Sigmoid colon (tissue), 7 donors: ENCODE results near the gene MYO7B. TPM values are rescaled to one million over a fixed set of nuclear protein-coding genes. Genes with fewer than 3 reads are reported as not detected.

Experiments
- DNase-seq: peaks from one replicate; pipeline ENCODE4 v3.0.0-alpha.2; 2019
- H3K27ac ChIP-seq, 4 donors: fragments of 200-600 bp; sonication (generic); one replicate each; pipeline ENCODE4 v1.5.1; 2016 to 2019; ENCODE audit warnings: mild to moderate bottlenecking in 1 of 4
- H3K27me3 ChIP-seq, 3 donors: fragments of 200-600 bp; sonication (generic); one replicate each; pipeline ENCODE4 v1.5.1; 2019; ENCODE audit warnings: mild to moderate bottlenecking in 1 of 3
- H3K36me3 ChIP-seq, 4 donors: fragments of 200-600 bp; sonication (generic); one replicate each; pipeline ENCODE4 v1.5.1; 2016 to 2019
- H3K4me1 ChIP-seq, 4 donors: fragments of 200-600 bp; sonication (generic); one replicate each; pipeline ENCODE4 v1.5.1; 2017 to 2019
- H3K4me3 ChIP-seq, 4 donors: fragments of 200-600 bp; sonication (generic); one replicate each; pipeline ENCODE4 v1.5.1; 2017 to 2019; ENCODE audit warnings: mild to moderate bottlenecking in 2 of 4, moderate library complexity in 1 of 4
- H3K9me3 ChIP-seq, 4 donors: fragments of 200-600 bp in 3 of 4; sonication (generic) in 3 of 4; one replicate each; pipeline versions ENCODE4 v1.5.1 to v1.6.1; 2013 to 2019
- EP300 ChIP-seq, 4 donors: sonication (generic); formaldehyde crosslinking; IDR thresholded peaks; one replicate each; pipeline ENCODE4 v1.6.1; 2017; ENCODE audit warnings: antibody characterized with exemption in 4 of 4
- POLR2A ChIP-seq, 2 donors: fragments of 450-650 bp; IDR thresholded peaks; one replicate each; pipeline ENCODE4 v1.6.1; 2016; ENCODE audit warnings: antibody characterized with exemption in 2 of 2, mild to moderate bottlenecking in 2 of 2, moderate library complexity in 2 of 2
- POLR2AphosphoS5 ChIP-seq, 4 donors: sonication (generic); formaldehyde crosslinking; IDR thresholded peaks; one replicate each; pipeline ENCODE4 v1.6.1; 2017; ENCODE audit warnings: antibody characterized with exemption in 4 of 4
- WGBS, 2 donors: extraction: QIAGEN DNeasy Blood & Tissue Kit; methylation state at CpG; one replicate each; pipeline ENCODE4 v1.1.7; 2013; 5-methylcytosine and 5-hydroxymethylcytosine counted together
- intact Hi-C: fragments of 100-400 bp; cut with DNase I; formaldehyde crosslinking; loops from one replicate; pipeline ENCODE4 v1.15.1; 2023
- polyA plus RNA-seq, 3 donors: library from polyadenylated mRNA; stranded (reverse); fragments of 200-250 nt; gene quantifications; one replicate each; pipeline ENCODE4 v1.2.3, GENCODE V29; 2013
- total RNA-seq, 4 donors: library from RNA; depleted of rRNA; stranded (reverse); fragments of >200 nt; gene quantifications; one replicate each; pipeline ENCODE4 v1.1.0, GENCODE V29; 2016
- TF ChIP-seq, protein P1 (sequence below), 4 experiments: fragments of 450-650 bp in 3 of 4; fragments of 200-600 bp in 1 of 4; IDR thresholded peaks; one replicate each; pipeline ENCODE4 v1.5.1; 2016 to 2019; ENCODE audit warnings: antibody characterized with exemption in 4 of 4, mild to moderate bottlenecking in 3 of 4, moderate library complexity in 2 of 4
- donor health status: healthy with polysubstance abuse.
- donor health status: Bipolar disorder and iron deficiency.
- donor health status: healthy.

The MYO7B gene
- total and polyA plus RNA-seq, 7 donors = 0.54 to 128 (median 30.3) TPM; not detected in 1

- intact Hi-C loops = no loop called here
- Histone ChIP-seq H3K4me3 (no peak overlapping the region), H3K27ac (no peak overlapping the region), H3K9me3 (no peaks in the 10 kb centered on the region), H3K27me3 (no peaks in the 10 kb centered on the region), H3K36me3 (no peaks in the 10 kb centered on the region), H3K4me1 (no peaks in the 10 kb centered on the region)
- 94% methylated on average over 5 of the region's 5 CpGs for WGBS, 2 donors
- TF ChIP-seq POLR2A (IDR thresholded peaks at IDR 0.05) = no peak
- TF ChIP-seq, protein P1, sequence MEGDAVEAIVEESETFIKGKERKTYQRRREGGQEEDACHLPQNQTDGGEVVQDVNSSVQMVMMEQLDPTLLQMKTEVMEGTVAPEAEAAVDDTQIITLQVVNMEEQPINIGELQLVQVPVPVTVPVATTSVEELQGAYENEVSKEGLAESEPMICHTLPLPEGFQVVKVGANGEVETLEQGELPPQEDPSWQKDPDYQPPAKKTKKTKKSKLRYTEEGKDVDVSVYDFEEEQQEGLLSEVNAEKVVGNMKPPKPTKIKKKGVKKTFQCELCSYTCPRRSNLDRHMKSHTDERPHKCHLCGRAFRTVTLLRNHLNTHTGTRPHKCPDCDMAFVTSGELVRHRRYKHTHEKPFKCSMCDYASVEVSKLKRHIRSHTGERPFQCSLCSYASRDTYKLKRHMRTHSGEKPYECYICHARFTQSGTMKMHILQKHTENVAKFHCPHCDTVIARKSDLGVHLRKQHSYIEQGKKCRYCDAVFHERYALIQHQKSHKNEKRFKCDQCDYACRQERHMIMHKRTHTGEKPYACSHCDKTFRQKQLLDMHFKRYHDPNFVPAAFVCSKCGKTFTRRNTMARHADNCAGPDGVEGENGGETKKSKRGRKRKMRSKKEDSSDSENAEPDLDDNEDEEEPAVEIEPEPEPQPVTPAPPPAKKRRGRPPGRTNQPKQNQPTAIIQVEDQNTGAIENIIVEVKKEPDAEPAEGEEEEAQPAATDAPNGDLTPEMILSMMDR (IDR thresholded peaks at IDR 0.05) = no peak
- DNase-seq = no peak
Observed at GRCh38 chr2:127588241-127588640, 52.8 kb downstream of the MYO7B start.

- intact Hi-C loops = no loop called here
- H3K4me1 ChIP-seq = no peaks in the 10 kb centered on the region
- H3K9me3 ChIP-seq = no peaks in the 10 kb centered on the region
- no peak overlapping the region for H3K27ac ChIP-seq
- H3K27me3 ChIP-seq = no peaks in the 10 kb centered on the region
- H3K4me3 ChIP-seq = no peak overlapping the region
- WGBS, 2 donors = 93 to 94% methylated on average over 3 of the region's 3 CpGs
- no peak for TF ChIP-seq POLR2A (IDR thresholded peaks at IDR 0.05)
- TF ChIP-seq, protein P1 (IDR thresholded peaks at IDR 0.05) = no peak
- TF ChIP-seq EP300 (IDR thresholded peaks at IDR 0.05) = no peak
- no peak for TF ChIP-seq POLR2AphosphoS5 (IDR thresholded peaks at IDR 0.05)
- DNase-seq = no peak
- H3K36me3 ChIP-seq = no peaks in the 10 kb centered on the region
Observed at GRCh38 chr2:127589358-127589757, 53.9 kb downstream of the MYO7B start.

GRCh38 chr2:127589841-127590240, 54.4 kb downstream of the MYO7B start:
- no peak for DNase-seq
- WGBS, 2 donors = 89 to 92% methylated on average over 5 of the region's 5 CpGs
- Histone ChIP-seq H3K36me3 (no peaks in the 10 kb centered on the region), H3K4me1 (no peaks in the 10 kb centered on the region), H3K27me3 (no peaks in the 10 kb centered on the region), H3K9me3 (no peaks in the 10 kb centered on the region), H3K27ac (no peak overlapping the region), H3K4me3 (no peak overlapping the region)
- no peak for TF ChIP-seq POLR2AphosphoS5 (IDR thresholded peaks at IDR 0.05)
- no peak for TF ChIP-seq EP300 (IDR thresholded peaks at IDR 0.05)
- TF ChIP-seq, protein P1 (IDR thresholded peaks at IDR 0.05) = no peak
- no peak for TF ChIP-seq POLR2A (IDR thresholded peaks at IDR 0.05)
- intact Hi-C loops = loop anchor here (2.0 to 5.0 kb wide), 2 partner anchors 113 to 222 kb away; partner anchors contain the start of gene WDR33

DNA sequence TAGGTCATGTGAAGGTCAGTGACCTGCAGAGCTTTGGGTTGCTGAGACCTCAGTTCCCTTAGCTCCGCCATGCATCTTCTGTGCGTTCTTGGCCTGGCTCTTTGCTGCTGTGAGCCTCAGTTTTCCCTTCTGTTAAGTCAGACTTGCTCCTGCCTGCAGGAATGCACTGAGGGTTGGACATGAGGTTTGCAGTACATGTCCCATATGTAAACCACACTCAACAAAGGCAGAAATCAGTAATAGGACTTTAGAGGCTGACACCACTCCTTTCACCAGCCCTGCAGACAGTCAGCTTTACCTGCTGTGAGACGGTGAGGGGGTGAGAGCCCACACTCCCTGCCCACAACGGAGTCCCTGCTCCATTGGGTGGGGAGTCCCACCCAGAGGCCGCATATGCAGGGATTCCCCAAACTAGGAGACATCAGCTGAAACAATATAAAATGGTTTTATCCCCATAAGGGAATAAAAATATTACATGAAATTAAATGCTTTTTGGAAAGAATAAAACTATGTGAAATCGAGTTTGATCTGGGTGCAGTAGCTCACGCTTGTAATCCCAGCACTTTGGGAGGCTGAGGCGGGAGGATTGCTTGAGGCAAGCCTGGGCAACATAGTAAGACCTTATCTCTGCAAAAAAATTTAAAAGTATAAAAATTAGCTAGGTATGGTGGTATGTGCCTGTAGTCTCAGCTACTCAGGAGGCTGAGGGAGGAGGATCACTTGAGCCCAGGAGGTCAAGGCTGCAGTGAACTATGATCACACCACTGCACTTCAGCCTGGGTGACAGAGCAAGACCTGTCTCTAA, 55.1 kb downstream of the MYO7B start:
- no peak for DNase-seq
- intact Hi-C loops = loop anchor here (2.0 to 5.0 kb wide), 2 partner anchors 112 to 222 kb away; partner anchors contain the start of gene WDR33
- TF ChIP-seq POLR2A (IDR thresholded peaks at IDR 0.05) = no peak
- no peak for TF ChIP-seq POLR2AphosphoS5 (IDR thresholded peaks at IDR 0.05)
- TF ChIP-seq, protein P1 (IDR thresholded peaks at IDR 0.05) = no peak
- no peak for TF ChIP-seq EP300 (IDR thresholded peaks at IDR 0.05)
- 93% methylated on average over 8 of the region's 8 CpGs for WGBS, 2 donors
- Histone ChIP-seq H3K27ac (no peak overlapping the region), H3K36me3 (no peaks in the 10 kb centered on the region), H3K9me3 (no peaks in the 10 kb centered on the region), H3K4me1 (no peaks in the 10 kb centered on the region), H3K27me3 (no peaks in the 10 kb centered on the region), H3K4me3 (no peak overlapping the region)
